ENCODE data around the gene ZNF831.

- no peak for TF ChIP-seq CTCF (IDR thresholded peaks at IDR 0.05; ENCODE audit: insufficient read depth, low read length)
- no peak for TF ChIP-seq POLR2AphosphoS5 (IDR thresholded peaks at IDR 0.05; ENCODE audit: low read depth)
- TF ChIP-seq SPI1 (IDR thresholded peaks at IDR 0.05; ENCODE audit: borderline replicate concordance, low read depth): no peak
- TF ChIP-seq GABPA (IDR thresholded peaks at IDR 0.05; ENCODE audit: low read depth): no peak
- TF ChIP-seq REST (IDR thresholded peaks at IDR 0.05; ENCODE audit: insufficient replicate concordance, low read depth): no peak
Observed at GRCh38 chr20:59157064-59157463, 6.6 kb upstream of the ZNF831 start.

Measured in HL-60 (cell line).